Left renal cortex interstitium (tissue), 4 donors: ENCODE measurements around the gene DCDC2. TPM values are rescaled to one million over a fixed set of nuclear protein-coding genes. Genes with fewer than 3 reads are reported as not detected.
"Not testable (repeated sequence)": the region's sequence is repeated elsewhere in the genome, so short reads cannot be mapped to it uniquely, and the experiment has no call there.

ENCODE experiments used
- DNase-seq, 4 donors: peaks; one replicate each; pipeline ENCODE4 v3.0.0-alpha.2; 2013; ENCODE audit warnings: low read depth in 4 of 4, low spot score in 2 of 4, missing footprints in 1 of 4
- polyA plus RNA-seq, 4 donors: library from polyadenylated mRNA; unstranded; fragments of 120-200 nt; gene quantifications; one replicate each; pipeline ENCODE4 v1.2.1, GENCODE V29; 2013; ENCODE audit not compliant: insufficient read length in 4 of 4

DCDC2 gene
- polyA plus RNA-seq, 4 donors = 110 to 119 (median 112) TPM

DNA sequence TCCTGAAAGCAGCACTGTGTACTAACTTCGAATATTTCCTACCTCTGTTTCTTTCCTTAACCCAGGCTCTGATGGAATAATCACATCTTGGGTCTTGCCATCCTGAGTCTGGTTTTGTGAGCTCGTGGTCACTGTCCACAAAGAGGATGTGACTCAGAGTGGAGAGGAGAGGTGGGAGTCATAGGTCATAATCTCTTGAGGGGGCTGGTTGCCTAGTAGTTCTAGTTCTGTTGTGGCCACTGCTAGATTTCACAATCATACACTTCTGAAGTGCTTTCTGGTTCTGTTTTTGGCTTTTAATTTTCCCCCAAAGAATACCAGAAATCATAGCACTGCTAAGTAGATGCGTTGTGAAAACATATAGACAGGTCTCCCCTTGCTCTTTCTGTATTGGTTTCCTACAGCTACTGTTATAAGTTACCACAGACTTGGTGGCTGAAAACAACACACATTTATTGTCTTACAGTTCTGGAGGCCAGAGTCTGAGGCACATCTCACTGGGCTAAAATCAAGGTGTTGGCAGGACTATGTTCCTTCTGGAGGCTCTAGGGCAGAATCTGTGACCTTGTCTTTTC lies 129.1 kb downstream of the DCDC2 start:
- DNase-seq = no peak

DNA sequence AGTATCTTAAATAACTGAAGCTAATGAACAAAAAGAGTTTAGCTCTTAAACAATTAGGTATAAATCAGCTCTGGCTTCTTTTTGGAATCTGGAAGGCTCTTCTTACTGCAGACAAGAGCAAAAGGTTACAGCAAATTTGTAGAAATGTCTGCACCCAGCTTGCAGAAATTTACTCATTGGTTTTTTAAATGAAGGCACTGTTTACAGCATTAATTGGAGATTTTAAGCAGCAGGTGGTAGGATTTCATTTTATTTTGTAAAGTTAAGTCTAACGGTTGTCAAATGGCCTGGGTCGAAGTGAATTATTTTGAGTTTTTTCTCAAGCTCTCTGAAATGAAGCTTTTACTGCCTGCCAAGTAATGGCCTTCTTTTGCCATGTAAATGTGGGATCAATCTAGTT lies 129.7 kb downstream of the DCDC2 start:
- DNase-seq = no peak

DNA sequence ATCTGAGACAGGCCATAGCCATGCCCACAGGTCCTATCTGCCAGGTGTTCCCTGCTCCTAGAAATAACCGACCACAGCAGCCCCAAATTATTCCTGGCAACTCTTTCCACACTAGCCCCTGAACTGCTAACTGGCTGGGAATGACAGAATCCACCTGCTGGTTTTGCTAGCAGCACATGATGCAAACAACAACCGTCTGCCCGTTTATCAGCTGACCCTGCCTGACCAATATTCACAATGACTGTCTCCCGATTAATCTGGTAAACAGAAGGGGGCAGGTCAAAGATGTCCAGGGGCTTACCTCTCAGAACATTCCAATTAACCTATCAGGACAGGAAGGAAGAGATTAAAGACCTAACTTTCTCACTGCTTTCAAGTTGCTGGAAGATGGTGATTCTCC lies 130.3 kb downstream of the DCDC2 start:
- DNase-seq = no peak

DNA sequence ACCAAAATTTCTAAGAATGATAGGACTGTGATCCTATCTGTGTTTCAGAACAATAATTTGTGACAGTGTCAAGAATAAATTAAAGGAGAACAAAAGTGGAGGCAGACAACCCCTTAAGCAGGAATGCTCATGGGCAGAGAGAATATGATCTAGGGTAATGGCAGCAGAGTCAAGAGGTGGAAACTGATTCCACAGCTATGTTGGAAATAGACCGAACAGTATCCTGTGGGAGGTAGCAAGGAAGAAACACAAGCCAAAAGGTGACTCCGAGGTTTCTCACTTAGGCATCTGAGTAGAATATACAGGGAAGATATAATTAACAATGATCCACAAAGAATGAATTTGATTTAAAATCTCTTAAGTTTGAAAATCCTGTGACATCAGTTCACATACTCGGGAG lies 131.3 kb downstream of the DCDC2 start:
- peak in 1 of 4 donors; percentile 40 for DNase-seq

DNA sequence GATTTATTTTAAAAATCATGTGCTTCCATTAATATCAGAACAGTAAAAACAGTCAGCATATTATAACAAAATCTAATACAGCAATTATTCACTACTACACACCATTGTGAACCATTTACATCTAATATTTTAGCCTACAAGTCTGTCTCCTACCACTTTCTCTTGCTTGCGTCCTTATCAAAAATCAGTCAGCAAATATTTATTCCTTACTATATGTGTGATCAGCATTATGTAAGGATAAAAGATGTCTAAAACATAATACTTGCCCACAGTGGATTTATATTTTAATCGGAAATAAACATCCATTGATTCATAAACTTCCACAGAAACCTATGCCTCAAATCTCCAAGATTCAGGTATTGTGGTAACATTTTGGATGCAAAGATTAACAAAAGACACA lies 132.0 kb downstream of the DCDC2 start:
- no peak for DNase-seq

DNA sequence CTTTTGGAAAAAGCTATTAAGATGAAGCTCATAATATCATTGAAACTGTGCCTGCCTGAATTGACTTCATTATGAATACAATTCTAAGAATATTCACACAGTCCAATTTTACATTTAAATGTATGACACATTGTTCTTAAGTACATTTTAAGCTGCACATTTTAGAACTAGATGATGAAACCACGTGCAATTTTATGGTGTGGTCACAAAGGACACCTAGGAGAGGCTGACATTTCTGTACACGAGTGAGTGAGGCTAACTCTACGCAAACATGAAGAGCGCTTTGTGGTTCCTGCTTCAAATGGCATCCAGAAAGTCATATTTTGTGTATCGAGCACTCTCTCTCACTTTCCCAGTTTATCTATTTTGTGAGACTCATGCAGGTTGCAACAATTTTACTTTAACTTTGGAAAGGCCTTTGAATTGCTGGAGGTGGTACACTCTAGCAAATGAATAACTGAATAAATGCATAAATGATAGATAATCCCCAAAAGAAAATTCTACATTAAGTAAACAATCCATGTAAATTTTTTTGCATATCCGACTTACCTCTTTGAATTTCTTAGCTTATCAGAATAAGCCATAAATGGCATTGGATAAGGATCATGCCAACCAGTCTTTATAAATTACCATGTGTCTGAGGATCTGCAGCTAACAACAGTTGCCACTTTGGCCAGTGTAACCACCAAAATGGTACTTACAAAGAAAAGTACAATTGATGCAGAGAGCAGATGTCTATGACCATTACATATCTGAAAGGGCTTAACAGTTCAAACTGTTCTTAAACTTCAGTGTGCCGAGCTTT lies 134.5 kb downstream of the DCDC2 start:
- no peak for DNase-seq

DNA sequence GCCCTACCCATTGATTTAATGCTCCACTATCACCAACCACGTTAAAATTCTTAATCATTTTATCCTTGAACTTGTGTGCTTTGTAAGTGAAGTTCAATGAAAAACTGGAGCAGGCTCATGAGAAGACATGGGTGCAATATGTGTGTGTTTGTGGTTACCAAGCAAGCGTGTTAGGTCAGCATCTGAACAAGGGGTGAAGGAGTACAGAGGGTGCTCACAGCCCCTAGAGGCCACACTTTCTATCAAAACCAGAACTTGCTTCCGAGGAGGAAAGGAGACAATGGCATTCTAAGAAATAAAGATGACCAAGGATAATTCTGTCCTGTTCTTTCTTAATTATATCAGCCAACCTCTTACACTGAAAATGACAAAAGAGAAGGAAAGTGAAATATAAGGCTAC lies 138.2 kb downstream of the DCDC2 start:
- DNase-seq = no peak

DNA sequence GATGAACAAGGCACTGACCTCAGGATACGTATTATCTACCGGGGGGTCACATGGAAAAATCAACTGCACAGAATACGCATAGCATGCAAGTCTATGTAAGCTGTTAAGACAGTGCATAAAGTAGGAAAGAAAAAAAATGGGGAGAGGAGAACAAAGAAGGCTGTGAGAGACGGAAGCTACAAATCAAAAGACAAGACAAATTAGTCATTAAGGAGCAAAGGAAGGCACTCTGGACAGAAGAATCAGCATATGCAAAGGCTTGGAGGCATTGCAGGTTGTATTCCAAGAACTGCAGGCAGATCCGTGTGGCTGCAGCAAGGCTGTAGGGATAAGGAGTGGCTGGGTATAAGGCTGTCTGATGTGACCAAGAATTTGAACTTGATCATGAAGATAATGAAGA lies 142.9 kb downstream of the DCDC2 start:
- no peak for DNase-seq

DNA sequence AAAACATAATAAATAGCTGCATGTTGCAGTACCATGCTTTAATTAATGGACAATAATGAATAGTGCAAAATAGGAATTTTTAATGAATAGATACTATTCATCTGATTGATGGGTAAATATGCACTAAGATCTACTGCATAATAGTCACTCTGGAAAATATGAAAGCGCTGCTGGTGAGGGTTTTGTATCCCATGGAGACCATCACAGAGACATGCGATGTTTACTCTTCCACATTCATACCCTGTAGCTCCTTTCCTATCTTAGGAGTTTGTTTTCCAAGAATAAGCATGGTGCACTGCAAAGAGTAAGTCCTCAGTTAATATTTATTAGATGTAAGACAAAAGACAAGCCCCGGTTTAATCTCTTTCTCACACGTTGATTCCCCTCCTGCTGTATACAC lies 150.4 kb downstream of the DCDC2 start:
- no peak for DNase-seq

DNA sequence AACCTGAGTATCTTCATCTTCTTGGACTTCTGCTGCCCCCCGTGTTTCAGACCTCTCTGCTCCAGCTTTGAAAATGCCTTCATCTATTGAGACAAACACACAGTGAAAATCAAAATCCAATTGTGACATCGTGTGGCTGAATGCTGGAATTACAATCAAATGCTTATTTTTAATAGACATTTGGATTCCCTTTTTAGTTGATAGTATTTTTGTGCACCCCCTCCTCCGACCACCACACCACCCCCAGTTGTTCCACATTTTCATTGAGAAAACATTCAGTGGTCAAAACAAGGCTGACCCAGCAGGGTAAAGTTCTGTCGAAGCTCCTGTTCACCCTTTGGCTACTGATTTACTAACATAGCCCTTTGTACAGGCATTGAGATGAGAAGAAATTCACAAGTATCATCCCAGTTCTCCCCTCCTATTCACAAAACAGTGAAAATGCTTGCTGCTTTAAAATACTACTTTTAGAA lies 152.8 kb downstream of the DCDC2 start:
- DNase-seq = peak in 2 of 4 donors; percentile 40 to 56

DNA sequence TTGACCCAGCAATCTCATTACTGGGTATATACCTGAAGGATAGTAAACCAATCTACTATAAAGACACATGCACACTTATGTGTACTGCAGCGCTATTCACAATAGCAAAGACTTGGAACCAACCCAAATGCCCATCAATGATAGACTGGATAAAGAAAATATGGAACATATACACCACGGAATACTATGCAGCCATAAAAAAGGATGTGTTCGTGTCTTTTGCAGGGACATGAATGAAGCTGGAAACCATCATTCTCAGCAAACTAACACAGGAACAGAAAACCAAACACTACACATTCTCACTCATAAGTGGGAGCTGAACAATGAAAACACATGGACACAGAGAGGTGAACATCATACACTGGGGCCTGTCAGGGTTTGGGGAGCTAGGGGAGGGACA lies 153.7 kb downstream of the DCDC2 start:
- DNase-seq = not testable (repeated sequence)

DNA sequence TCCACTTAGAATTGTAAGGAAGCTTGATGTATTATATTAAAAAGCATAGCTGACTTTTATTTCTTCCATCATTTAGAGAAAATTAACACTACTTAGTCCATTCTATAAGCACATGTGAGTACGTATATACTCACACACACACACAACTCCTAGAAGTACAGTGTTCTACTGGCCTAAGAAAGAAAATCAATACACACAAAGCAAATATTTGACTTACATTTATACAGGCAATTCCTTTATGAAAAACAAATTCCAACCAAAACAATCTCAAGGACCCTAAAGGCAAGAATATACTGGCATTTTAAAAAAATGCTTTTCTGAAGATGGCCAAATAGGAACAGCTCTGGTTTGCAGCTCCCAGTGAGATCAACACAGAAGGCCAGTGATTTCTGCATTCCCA lies 160.0 kb downstream of the DCDC2 start:
- DNase-seq = no peak

DNA sequence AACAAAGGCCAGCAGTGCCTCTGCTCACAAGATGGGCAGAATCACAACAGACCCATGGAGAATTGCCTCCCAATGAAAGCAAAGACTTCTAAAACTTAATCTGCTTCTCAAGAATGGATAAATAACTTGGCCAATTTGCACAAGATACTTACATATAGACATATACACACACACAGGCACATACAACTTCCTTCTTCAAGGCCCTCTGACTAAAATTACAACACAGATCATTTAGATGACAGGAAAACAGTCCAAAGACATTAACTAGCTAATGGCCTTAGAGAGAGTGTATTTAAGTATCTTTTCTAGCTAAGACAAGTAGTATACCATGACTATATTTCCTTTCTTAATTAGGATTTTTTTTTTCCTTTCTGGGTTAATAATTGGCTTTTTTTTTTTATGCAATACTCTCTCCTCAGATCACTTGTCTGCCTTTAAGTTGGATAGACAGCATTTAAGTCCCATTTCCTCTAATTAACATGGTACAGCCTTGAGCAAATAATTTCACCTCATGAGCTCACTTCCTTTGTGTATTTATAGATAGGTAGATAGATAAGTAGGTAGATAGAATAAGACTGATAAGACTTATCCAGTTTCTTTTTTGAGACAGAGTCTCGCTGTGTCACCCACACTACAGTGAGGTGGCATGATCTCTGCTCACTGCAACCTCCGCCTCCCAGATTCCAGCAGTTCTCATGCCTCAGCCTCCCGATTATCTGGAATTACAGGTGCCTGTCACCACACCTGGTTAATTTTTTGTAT lies 161.8 kb downstream of the DCDC2 start:
- DNase-seq = no peak

DNA sequence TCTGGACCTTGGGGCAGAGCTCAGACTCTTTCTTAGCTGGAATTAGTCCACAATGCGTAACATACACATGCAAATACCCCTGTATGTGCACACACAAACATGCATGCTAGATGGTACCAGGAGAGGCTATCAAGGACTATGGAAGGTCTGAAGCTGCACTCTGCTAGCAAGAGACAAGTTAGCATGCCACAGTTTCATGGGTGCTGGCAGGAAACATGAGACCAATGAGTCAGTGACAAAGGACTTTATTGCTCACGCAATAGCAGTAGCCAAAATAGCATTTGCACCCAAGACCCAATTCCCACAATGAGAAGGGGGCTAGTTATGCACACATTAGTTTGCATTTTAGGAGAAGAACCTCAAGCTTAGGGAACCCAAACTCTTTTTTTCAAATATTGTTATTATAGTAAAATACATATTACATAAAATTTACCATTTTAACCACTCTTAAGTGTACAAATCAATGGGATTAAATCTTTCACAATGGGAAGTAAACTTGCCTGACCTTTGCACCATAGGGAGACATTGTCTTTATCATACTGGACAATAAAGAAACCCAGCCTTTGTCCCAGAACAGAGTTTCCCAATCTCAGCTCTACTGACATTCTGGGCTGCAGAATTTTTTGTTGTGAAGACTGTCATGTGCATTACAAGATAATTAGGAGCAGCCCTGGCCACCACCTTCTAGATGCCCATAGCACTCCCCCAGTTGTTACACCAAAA lies 162.7 kb downstream of the DCDC2 start:
- DNase-seq = no peak

DNA sequence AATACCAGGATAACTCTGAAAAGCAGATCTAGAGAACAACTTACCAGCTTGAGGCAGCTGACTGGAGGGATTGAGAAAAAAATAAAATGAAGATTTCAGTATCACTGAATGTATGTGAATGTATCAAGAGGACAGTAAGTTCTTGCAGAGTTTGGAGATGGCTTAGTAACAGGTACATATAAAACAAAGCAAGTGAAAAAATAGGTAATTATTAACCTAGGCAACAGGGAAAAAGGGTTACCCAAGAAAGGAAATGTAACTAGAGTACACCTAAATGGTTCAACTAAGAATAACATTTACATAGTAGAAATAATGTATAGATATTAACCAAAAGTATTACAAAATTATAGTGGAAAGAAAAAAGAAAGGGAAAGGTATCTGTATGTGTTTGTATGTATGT lies 164.5 kb downstream of the DCDC2 start:
- no peak for DNase-seq

DNA sequence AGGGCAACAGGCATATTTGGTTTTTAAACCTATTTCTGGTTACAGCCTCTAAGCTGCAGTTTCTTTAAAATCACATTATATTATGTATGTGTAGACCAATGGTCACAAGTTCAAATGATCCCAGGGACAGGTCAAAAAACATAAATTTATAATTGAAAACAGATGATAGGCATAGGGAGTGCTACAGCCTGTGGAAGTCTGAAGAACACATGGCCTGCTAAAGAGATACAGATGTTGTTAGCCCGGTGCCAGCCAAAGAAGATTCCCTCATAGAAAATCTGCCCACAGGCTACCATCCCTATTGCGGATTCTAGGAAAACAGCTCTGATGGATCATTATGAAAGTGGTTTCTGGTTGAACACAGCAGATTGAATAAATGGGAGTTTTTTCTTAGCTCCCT lies 166.5 kb downstream of the DCDC2 start:
- no peak for DNase-seq

DNA sequence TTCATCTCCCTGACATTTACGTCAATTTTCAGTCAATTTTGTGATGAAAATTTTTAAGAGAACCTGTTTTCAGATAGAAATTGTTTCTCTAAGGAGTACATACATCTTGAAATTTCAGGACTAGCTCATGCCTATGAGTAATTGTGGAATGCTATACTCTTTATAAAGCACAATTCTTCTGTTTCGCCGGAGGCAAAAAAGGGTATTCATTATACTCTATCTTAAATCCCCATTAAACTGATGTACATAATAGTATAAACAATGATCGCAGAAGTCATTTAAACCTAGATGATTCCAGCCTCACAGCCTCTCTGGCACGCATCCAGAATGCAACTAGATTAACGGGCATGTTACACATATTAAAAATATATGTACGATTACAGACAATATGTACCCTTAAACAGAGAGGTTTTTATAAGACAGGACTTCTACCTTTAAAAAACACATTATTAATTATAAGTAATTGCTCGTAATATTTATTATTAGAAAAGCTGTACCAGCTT lies 169.2 kb downstream of the DCDC2 start:
- DNase-seq = no peak

DNA sequence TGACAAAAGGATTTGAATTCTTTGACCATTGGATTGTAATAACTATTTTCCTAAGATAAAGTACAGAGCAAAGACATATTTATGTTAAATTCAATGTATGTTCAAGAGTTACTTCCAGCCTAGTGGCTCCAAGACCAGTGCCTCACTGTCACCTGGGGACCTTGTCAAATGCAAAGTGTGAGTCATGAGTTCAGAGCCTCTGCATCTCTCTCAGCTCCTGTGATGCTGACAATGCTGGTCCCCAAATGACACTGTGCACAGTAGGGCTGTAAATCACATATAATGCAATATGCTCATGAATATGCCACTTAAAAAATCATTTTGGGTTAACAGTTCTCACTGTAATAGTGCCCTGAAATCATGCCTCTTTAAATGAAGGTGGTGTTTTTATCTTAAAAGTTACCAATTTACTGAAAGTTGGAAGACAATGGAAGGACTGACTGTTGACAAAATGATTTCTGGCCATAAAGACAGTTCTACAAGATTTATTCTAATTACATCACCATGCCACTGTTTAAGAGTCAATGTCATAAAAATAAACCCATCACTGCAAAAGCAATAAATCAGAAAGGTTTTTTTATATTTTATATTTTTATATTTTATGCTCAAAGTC lies 169.8 kb downstream of the DCDC2 start:
- no peak for DNase-seq

DNA sequence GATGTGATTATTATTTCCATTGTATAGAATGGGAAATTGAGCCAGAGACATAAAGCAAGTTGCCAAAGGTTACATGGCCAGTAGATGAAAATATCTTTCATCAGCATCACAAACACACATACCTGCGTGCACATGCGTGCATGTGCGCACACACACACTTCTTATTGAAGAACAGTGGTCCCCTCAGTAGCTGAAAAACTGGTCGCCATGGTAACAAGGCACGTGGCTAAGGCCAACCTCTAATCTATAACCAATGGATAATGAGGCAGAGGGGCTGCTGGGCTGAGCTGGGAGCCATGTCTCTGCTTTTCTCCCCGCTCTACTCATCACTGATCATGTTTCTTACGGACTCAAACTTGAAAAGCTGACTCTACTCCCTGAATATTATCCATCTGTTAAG lies 171.5 kb downstream of the DCDC2 start:
- no peak for DNase-seq

DNA sequence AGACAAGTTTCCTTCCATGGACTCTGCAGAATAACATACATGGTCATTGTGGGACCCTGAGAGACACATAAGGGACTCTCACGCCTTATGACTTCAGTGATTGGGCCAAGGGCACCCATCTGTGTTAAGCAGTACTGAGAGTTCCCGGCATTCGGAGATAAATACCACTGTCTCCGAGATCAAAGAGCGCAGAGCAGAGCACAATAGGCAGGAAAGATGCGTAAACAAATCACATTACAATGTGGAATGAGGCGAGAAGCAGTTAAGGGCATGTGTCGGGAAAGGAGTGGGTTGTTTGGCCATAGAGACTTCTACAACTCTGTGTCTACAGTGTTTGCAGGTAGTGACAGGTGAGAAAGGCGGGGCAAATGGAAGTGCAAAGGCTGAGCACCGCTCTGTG lies 174.3 kb downstream of the DCDC2 start:
- DNase-seq = no peak
